GM18870 (cell line): Measurements from ENCODE around the gene PSORS1C2.

ENCODE experiments used
- ATAC-seq: cut with Tn5 transposase; IDR thresholded peaks from one replicate; pipeline ENCODE4 v1.9.1; 2021; ENCODE audit warnings: moderate library complexity; ENCODE audit not compliant: unreplicated experiment

The PSORS1C2 gene

GRCh38 chr6:31142361-31142761 is 3.5 kb upstream of the PSORS1C2 start:
- ATAC-seq = no peak

- no peak for ATAC-seq
These were observed 1.8 kb upstream of the PSORS1C2 start for GRCh38 chr6:31140643-31141042.

- no peak for ATAC-seq
These were observed 733 bp upstream of the PSORS1C2 start for GRCh38 chr6:31139599-31139998.

GRCh38 chr6:31135710-31136109 is 3.2 kb downstream of the PSORS1C2 start:
- no peak for ATAC-seq

- no peak for ATAC-seq
These were observed 6.1 kb downstream of the PSORS1C2 start for GRCh38 chr6:31132806-31133205.

GRCh38 chr6:31131595-31131994 is 7.3 kb downstream of the PSORS1C2 start:
- no peak for ATAC-seq

GRCh38 chr6:31130751-31131150 is 8.1 kb downstream of the PSORS1C2 start:
- ATAC-seq = no peak

GRCh38 chr6:31129130-31129529 is 9.7 kb downstream of the PSORS1C2 start:
- no peak for ATAC-seq

- ATAC-seq = no peak
These were observed 10.7 kb downstream of the PSORS1C2 start for GRCh38 chr6:31128093-31128676.

GRCh38 chr6:31126396-31127175 is 12.3 kb downstream of the PSORS1C2 start:
- no peak for ATAC-seq

- no peak for ATAC-seq
These were observed 13.1 kb downstream of the PSORS1C2 start for GRCh38 chr6:31125586-31126363.

- ATAC-seq = no peak
These were observed 13.7 kb downstream of the PSORS1C2 start for GRCh38 chr6:31125162-31125561.

- ATAC-seq = no peak
These were observed 15.8 kb downstream of the PSORS1C2 start for GRCh38 chr6:31122791-31123706.

GRCh38 chr6:31121131-31121790 is 17.6 kb downstream of the PSORS1C2 start:
- no peak for ATAC-seq

- ATAC-seq = no peak
These were observed 18.5 kb downstream of the PSORS1C2 start, which contains the start of gene CDSN for GRCh38 chr6:31120151-31120915. Gene CDSN (minus strand): TSS chr6:31120446. CDS start chr6:31120419, 27 bp downstream.

GRCh38 chr6:31118178-31118577 is 20.7 kb downstream of the PSORS1C2 start:
- ATAC-seq = no peak

GRCh38 chr6:31116661-31117385 is 22.0 kb downstream of the PSORS1C2 start:
- no peak for ATAC-seq

GRCh38 chr6:31115941-31116560 is 22.8 kb downstream of the PSORS1C2 start:
- ATAC-seq = no peak
